Natural killer cell (primary cell): ENCODE results near the gene TSN. TPM values are rescaled to one million over a fixed set of nuclear protein-coding genes. Genes with fewer than 3 reads are reported as not detected.
"Not testable (repeated sequence)": the region's sequence is repeated elsewhere in the genome, so short reads cannot be mapped to it uniquely, and the experiment has no call there.

Experiments
- ATAC-seq, 3 donors: fragments of 150-1000 bp in 2 of 3; fragments of 200-7000 bp in 1 of 3; cut with Tn5 transposase; 1 replicate in 1 of 3; 2 replicates in 2 of 3; pipeline ENCODE4 v1.10.0; 2021; ENCODE audit warnings: mild to moderate bottlenecking in 2 of 3, moderate library complexity in 2 of 3
- DNase-seq, 2 donors: peaks; one replicate each; pipeline versions ENCODE4 v3.0.0 to v3.0.0-alpha.2; 2013 to 2021; ENCODE audit warnings: mixed read lengths in 1 of 2
- H3K27ac ChIP-seq: one replicate; pipeline ENCODE4 v1.5.1; 2013; ENCODE audit warnings: mild to moderate bottlenecking, low read length
- H3K27me3 ChIP-seq: one replicate; pipeline ENCODE4 v1.6.1; 2013; ENCODE audit warnings: low read length; ENCODE audit not compliant: control insufficient read depth, insufficient read depth
- H3K36me3 ChIP-seq: one replicate; pipeline ENCODE4 v1.6.1; 2013; ENCODE audit warnings: low read length; ENCODE audit not compliant: control insufficient read depth, insufficient read depth
- H3K4me1 ChIP-seq: one replicate; pipeline ENCODE4 v1.6.1; 2013; ENCODE audit warnings: low read length; ENCODE audit not compliant: control insufficient read depth, insufficient read depth
- H3K4me3 ChIP-seq: one replicate; pipeline ENCODE4 v1.5.1; 2013; ENCODE audit warnings: low read length
- H3K9me3 ChIP-seq: one replicate; pipeline ENCODE4 v1.6.1; 2013; ENCODE audit warnings: low read length; ENCODE audit not compliant: control insufficient read depth, insufficient read depth
- H3K27ac Mint-ChIP-seq, 2 donors: one replicate each; pipeline ENCODE4 v1.8.0; 2022; ENCODE audit warnings: mild to moderate bottlenecking in 2 of 2, mixed read lengths in 2 of 2, moderate library complexity in 1 of 2
- H3K27me3 Mint-ChIP-seq, 2 donors: one replicate each; pipeline ENCODE4 v1.8.0; 2022; ENCODE audit warnings: low read depth in 2 of 2, mixed read lengths in 2 of 2
- H3K36me3 Mint-ChIP-seq: one replicate; pipeline ENCODE4 v1.8.0; 2022; ENCODE audit warnings: mixed read lengths
- H3K4me1 Mint-ChIP-seq, 2 donors: one replicate each; pipeline ENCODE4 v1.8.0; 2022; ENCODE audit warnings: mixed read lengths in 2 of 2
- H3K4me3 Mint-ChIP-seq: one replicate; pipeline ENCODE4 v1.8.0; 2022; ENCODE audit warnings: mild to moderate bottlenecking, moderate library complexity, mixed read lengths
- H3K9me3 Mint-ChIP-seq, 2 donors: one replicate each; pipeline ENCODE4 v1.8.0; 2022; ENCODE audit warnings: mixed read lengths in 2 of 2
- WGBS: methylation state at CpG from one replicate; pipeline ENCODE4 v1.1.7; 2013; ENCODE audit warnings: missing lambda C conversion rate; ENCODE audit not compliant: insufficient coverage; 5-methylcytosine and 5-hydroxymethylcytosine counted together
- intact Hi-C: fragments of 100-400 bp; cut with micrococcal nuclease; formaldehyde crosslinking; loops from one replicate; pipeline ENCODE4 v1.14.2; 2022
- total RNA-seq, 4 donors: library from RNA; stranded (reverse); fragments of 120-200 nt in 1 of 4; gene quantifications; one replicate each; pipeline versions ENCODE4 v1.2.3 to v1.2.4, GENCODE V29; 2013 to 2022
- TF ChIP-seq, protein P1 (sequence below): fragments of 200-600 bp; IDR thresholded peaks from one replicate; pipeline ENCODE4 v1.8.0; 2022; ENCODE audit warnings: antibody characterized with exemption

The TSN gene
- total RNA-seq, 3 donors from 2014 or later (not counting 1 experiment from before 2014, with no cell fraction given), result 54.7 to 66.9 (median 62.5) TPM

DNA sequence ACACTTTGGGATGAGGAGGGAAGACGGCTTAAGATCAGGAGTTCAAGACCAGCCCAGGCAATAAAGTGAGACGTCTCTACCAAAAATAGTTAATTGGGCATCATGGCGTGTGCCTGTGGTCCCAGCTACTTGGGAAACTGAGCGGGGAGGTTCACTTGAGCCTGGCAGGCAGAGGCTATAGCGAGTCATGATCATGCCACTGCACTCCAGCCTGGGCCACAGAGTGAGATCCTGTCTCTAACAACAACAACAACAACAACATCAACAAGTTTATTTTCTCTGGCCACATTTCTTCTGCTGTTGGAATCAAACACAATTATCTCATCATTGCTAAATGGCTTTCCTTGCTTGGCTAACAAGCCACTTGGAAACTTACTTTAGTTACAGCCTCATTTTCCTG is 32.1 kb upstream of the TSN start:
- peaks cover 7% of the 10 kb centered on the region for H3K4me1 ChIP-seq
- Mint-ChIP-seq H3K4me3 (no peak overlapping the region), H3K4me1 (peaks cover 5% of the 10 kb centered on the region in 2 donors), H3K36me3 (peaks cover 16% of the 10 kb centered on the region), H3K27me3 (no peaks in the 10 kb centered on the region), H3K9me3 (no peaks in the 10 kb centered on the region), H3K27ac (no peak overlapping the region)
- H3K27ac ChIP-seq, result no peak overlapping the region
- TF ChIP-seq, protein P1, sequence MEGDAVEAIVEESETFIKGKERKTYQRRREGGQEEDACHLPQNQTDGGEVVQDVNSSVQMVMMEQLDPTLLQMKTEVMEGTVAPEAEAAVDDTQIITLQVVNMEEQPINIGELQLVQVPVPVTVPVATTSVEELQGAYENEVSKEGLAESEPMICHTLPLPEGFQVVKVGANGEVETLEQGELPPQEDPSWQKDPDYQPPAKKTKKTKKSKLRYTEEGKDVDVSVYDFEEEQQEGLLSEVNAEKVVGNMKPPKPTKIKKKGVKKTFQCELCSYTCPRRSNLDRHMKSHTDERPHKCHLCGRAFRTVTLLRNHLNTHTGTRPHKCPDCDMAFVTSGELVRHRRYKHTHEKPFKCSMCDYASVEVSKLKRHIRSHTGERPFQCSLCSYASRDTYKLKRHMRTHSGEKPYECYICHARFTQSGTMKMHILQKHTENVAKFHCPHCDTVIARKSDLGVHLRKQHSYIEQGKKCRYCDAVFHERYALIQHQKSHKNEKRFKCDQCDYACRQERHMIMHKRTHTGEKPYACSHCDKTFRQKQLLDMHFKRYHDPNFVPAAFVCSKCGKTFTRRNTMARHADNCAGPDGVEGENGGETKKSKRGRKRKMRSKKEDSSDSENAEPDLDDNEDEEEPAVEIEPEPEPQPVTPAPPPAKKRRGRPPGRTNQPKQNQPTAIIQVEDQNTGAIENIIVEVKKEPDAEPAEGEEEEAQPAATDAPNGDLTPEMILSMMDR, result no peak
- ATAC-seq, result no peak
- WGBS, result 89% methylated on average over 5 of the region's 5 CpGs
- DNase-seq, result no peak
- intact Hi-C loops, result no loop called here
- no peaks in the 10 kb centered on the region for H3K9me3 ChIP-seq
- no peaks in the 10 kb centered on the region for H3K27me3 ChIP-seq
- H3K36me3 ChIP-seq, result peaks cover 18% of the 10 kb centered on the region
- no peak overlapping the region for H3K4me3 ChIP-seq

DNA sequence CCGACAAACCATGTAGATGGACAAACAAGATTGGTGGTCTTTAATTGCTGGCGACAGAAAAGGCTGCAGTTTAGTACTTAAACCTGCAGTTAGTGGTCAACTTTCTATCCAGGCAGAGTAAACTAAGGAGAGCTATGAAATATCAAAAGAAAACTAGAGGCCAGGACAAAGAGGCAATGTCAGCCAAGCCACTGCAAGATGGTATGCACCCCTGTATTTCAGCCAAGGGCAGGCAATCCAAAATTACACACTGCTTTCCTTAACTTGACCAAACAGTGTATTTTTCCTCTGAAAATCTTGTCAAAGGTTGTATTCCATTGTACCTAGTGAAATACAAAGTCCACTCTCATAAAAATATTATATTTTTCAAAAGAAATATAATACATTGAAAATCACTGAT is 28.1 kb upstream of the TSN start:
- 100% methylated on average over 2 of the region's 2 CpGs for WGBS
- no peaks in the 10 kb centered on the region for H3K27me3 ChIP-seq
- H3K4me3 ChIP-seq, result no peak overlapping the region
- H3K36me3 ChIP-seq, result peaks cover 51% of the 10 kb centered on the region
- H3K9me3 ChIP-seq, result no peaks in the 10 kb centered on the region
- Mint-ChIP-seq H3K36me3 (peaks cover 21% of the 10 kb centered on the region), H3K27ac (peak overlapping the region in 1 of 2 donors; percentile 36), H3K9me3 (no peaks in the 10 kb centered on the region), H3K4me3 (no peak overlapping the region), H3K4me1 (peaks cover 0 to 7% of the 10 kb centered on the region in 2 donors), H3K27me3 (no peaks in the 10 kb centered on the region)
- H3K4me1 ChIP-seq, result no peaks in the 10 kb centered on the region
- TF ChIP-seq, protein P1, result no peak
- ATAC-seq, result no peak
- H3K27ac ChIP-seq, result no peak overlapping the region
- intact Hi-C loops, result no loop called here
- DNase-seq, result no peak

DNA sequence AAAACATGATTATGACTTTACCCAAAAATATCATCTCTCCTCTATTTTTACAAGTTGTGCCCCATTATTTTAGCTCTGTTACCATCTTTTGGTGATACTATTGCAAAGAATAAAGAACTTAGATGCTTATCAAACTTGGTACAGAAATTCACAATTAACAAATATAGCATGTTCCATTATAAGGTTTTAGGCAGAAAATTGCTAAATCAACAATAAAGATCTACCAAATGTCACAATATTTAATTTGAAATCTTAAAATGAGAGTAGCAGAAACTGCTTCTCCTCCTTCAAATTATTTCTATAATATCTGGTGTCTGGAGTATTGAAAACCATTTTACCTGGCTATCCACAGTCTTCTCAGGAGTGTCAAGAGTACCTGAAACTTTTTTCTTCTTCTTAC is 27.5 kb upstream of the TSN start:
- TF ChIP-seq, protein P1, result no peak
- H3K4me1 Mint-ChIP-seq, result peaks cover 0 to 7% of the 10 kb centered on the region in 2 donors
- DNase-seq (no peak), ATAC-seq (no peak)
- no peak overlapping the region for H3K4me3 Mint-ChIP-seq
- H3K27ac Mint-ChIP-seq, result peak overlapping the region in 1 of 2 donors; percentile 51
- H3K4me1 ChIP-seq, result no peaks in the 10 kb centered on the region
- H3K36me3 ChIP-seq, result peaks cover 52% of the 10 kb centered on the region
- no peak overlapping the region for H3K4me3 ChIP-seq
- no peaks in the 10 kb centered on the region for H3K27me3 Mint-ChIP-seq
- H3K9me3 Mint-ChIP-seq, result no peaks in the 10 kb centered on the region
- H3K27me3 ChIP-seq, result no peaks in the 10 kb centered on the region
- H3K9me3 ChIP-seq, result no peaks in the 10 kb centered on the region
- H3K36me3 Mint-ChIP-seq, result peaks cover 21% of the 10 kb centered on the region
- intact Hi-C loops, result no loop called here
- H3K27ac ChIP-seq, result no peak overlapping the region

DNA sequence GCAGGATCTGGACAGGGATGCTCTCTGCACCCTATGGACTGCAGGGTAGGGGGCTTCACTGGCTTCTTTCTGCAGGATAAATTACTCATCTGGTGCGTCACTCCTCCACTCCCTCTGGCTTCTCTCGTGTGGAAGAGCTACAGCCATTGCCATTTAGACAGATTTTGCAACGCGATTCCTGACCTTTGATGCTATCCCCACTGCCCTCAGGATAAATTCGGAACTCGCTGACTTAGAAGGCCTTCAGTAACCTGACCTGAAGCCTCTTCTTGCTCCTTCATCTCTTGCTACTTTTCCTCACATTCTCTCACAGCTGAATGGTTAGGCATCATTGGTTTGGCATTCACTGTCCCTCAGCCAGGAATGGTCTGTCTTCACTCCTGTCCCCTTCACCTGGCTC is 24.1 kb upstream of the TSN start:
- no peak for DNase-seq
- Histone ChIP-seq H3K9me3 (no peaks in the 10 kb centered on the region), H3K36me3 (peaks cover 66% of the 10 kb centered on the region), H3K27ac (no peak overlapping the region), H3K27me3 (no peaks in the 10 kb centered on the region), H3K4me3 (no peak overlapping the region), H3K4me1 (peaks cover 4% of the 10 kb centered on the region)
- Mint-ChIP-seq H3K27me3 (no peaks in the 10 kb centered on the region), H3K27ac (peak overlapping the region in 1 of 2 donors; percentile 27), H3K4me1 (peaks cover 16 to 24% of the 10 kb centered on the region in 2 donors), H3K4me3 (no peak overlapping the region), H3K36me3 (peaks cover 21% of the 10 kb centered on the region), H3K9me3 (no peaks in the 10 kb centered on the region)
- ATAC-seq, result no peak
- TF ChIP-seq, protein P1, result no peak
- WGBS, result 86% methylated on average over 6 of the region's 6 CpGs
- intact Hi-C loops, result no loop called here

DNA sequence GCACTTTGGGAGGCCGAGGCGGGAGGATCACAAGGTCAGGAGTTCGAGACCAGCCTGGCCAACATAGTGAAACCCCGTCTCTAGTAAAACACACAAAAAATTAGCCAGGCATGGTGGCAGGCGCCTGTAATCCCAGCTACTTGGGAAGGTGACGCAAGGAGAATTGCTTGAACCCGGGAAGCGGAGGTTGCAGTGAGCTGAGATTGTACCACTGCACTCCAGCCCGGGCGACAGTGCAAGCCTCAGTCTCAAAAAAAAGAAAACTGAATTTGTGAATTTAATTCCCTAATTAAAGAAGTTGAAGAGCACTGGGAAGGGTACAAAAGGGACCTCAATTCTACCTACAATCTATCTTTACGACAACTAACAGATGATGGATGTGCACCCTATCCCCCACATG is 20.9 kb upstream of the TSN start:
- H3K27me3 Mint-ChIP-seq, H3K36me3 Mint-ChIP-seq, H3K9me3 ChIP-seq, H3K4me3 ChIP-seq, H3K27me3 ChIP-seq, intact Hi-C loops, H3K4me3 Mint-ChIP-seq, H3K9me3 Mint-ChIP-seq, ATAC-seq, DNase-seq, H3K27ac ChIP-seq: not testable (repeated sequence)
- Histone ChIP-seq H3K4me1 (peaks cover 23% of the 10 kb centered on the region), H3K36me3 (peaks cover 38% of the 10 kb centered on the region)
- Mint-ChIP-seq H3K4me1 (peaks cover 35 to 51% of the 10 kb centered on the region in 2 donors), H3K27ac (peak overlapping the region in 1 of 2 donors; percentile 98)
- WGBS, result 97% methylated on average over 10 of the region's 11 CpGs
